SH-SY5Y (cell line): ENCODE measurements around the gene XXYLT1.

ENCODE experiments used
- GATA2 ChIP-seq: IDR thresholded peaks from 2 replicates; pipeline ENCODE4 v1.6.1; 2011; ENCODE audit warnings: mild to moderate bottlenecking, low read depth, low read length
- GATA3 ChIP-seq: IDR thresholded peaks from 2 replicates; pipeline ENCODE4 v1.6.1; 2011; ENCODE audit warnings: low read depth, mild to moderate bottlenecking, low read length, moderate library complexity

- no peak for TF ChIP-seq GATA2
- TF ChIP-seq GATA3 = no peak
Measured at GRCh38 chr3:195185583-195185982, 85.4 kb downstream of the XXYLT1 start.
